Measurements from ENCODE around the gene PTH1R. TPM values are rescaled to one million over a fixed set of nuclear protein-coding genes. Genes with fewer than 3 reads are reported as not detected.

PTH1R gene
- total RNA-seq, 2 donors from 2014 or later, result 0.69 to 4.8 TPM

- peaks cover 18% of the 10 kb centered on the region for H3K9me3 Mint-ChIP-seq
- peaks cover 54% of the 10 kb centered on the region for H3K36me3 Mint-ChIP-seq (ENCODE audit: low read depth)
- peaks cover 62% of the 10 kb centered on the region for H3K36me3 ChIP-seq (ENCODE audit: control insufficient read depth, insufficient read depth, low read length)
- no peaks in the 10 kb centered on the region for H3K27me3 Mint-ChIP-seq (ENCODE audit: insufficient read depth)
- H3K9me3 ChIP-seq (ENCODE audit: control insufficient read depth, low read length), result peaks cover 23% of the 10 kb centered on the region
- TF ChIP-seq CTCF (conservative IDR thresholded peaks at IDR 0.05), result no peak
- no peak overlapping the region for H3K27ac ChIP-seq (ENCODE audit: low read depth, low read length)
- no peaks in the 10 kb centered on the region for H3K4me1 ChIP-seq (ENCODE audit: control insufficient read depth, insufficient read depth, low read length)
- H3K4me3 Mint-ChIP-seq, result no peak overlapping the region
- no peak overlapping the region for H3K27ac Mint-ChIP-seq
- no peak overlapping the region for H3K9ac ChIP-seq (ENCODE audit: extremely low read depth, low read length, poor library complexity, severe bottlenecking)
- DNase-seq, result no peak
- H3K27me3 ChIP-seq (ENCODE audit: control insufficient read depth, insufficient read depth, low read length, poor library complexity, severe bottlenecking), result no peaks in the 10 kb centered on the region
- WGBS, 2 experiments (ENCODE audit: insufficient coverage in 1 of 2, insufficient read length in 1 of 2), result 93 to 100% methylated on average over 2 to 3 of the region's 3 CpGs
- no peak overlapping the region for H3K4me3 ChIP-seq (ENCODE audit: low read length)
- H3K4me1 Mint-ChIP-seq, result no peaks in the 10 kb centered on the region
These were observed 39.3 kb downstream of the PTH1R start for GRCh38 chr3:46916799-46917198.

GRCh38 chr3:46917257-46917656 lies 39.7 kb downstream of the PTH1R start:
- peaks cover 18% of the 10 kb centered on the region for H3K9me3 Mint-ChIP-seq
- Histone ChIP-seq H3K9me3 (ENCODE audit: control insufficient read depth, low read length) (peaks cover 23% of the 10 kb centered on the region), H3K36me3 (ENCODE audit: control insufficient read depth, insufficient read depth, low read length) (peaks cover 66% of the 10 kb centered on the region), H3K27me3 (ENCODE audit: control insufficient read depth, insufficient read depth, low read length, poor library complexity, severe bottlenecking) (no peaks in the 10 kb centered on the region), H3K4me1 (ENCODE audit: control insufficient read depth, insufficient read depth, low read length) (no peaks in the 10 kb centered on the region), H3K4me3 (ENCODE audit: low read length) (no peak overlapping the region), H3K27ac (ENCODE audit: low read depth, low read length) (no peak overlapping the region), H3K9ac (ENCODE audit: extremely low read depth, low read length, poor library complexity, severe bottlenecking) (no peak overlapping the region)
- no peak for TF ChIP-seq CTCF (conservative IDR thresholded peaks at IDR 0.05)
- H3K4me1 Mint-ChIP-seq, result no peaks in the 10 kb centered on the region
- H3K4me3 Mint-ChIP-seq, result no peak overlapping the region
- DNase-seq, result no peak
- no peak overlapping the region for H3K27ac Mint-ChIP-seq
- WGBS, 2 experiments (ENCODE audit: insufficient coverage in 1 of 2, insufficient read length in 1 of 2), result 94 to 100% methylated on average over 1 to 3 of the region's 3 CpGs
- H3K36me3 Mint-ChIP-seq (ENCODE audit: low read depth), result peaks cover 55% of the 10 kb centered on the region
- H3K27me3 Mint-ChIP-seq (ENCODE audit: insufficient read depth), result no peaks in the 10 kb centered on the region

- H3K4me1 ChIP-seq (ENCODE audit: control insufficient read depth, insufficient read depth, low read length), result no peaks in the 10 kb centered on the region
- Mint-ChIP-seq H3K27ac (no peak overlapping the region), H3K36me3 (ENCODE audit: low read depth) (peaks cover 58% of the 10 kb centered on the region), H3K9me3 (peaks cover 18% of the 10 kb centered on the region), H3K4me1 (no peaks in the 10 kb centered on the region), H3K27me3 (ENCODE audit: insufficient read depth) (no peaks in the 10 kb centered on the region), H3K4me3 (no peak overlapping the region)
- no peak overlapping the region for H3K4me3 ChIP-seq (ENCODE audit: low read length)
- TF ChIP-seq CTCF (conservative IDR thresholded peaks at IDR 0.05), result no peak
- H3K9me3 ChIP-seq (ENCODE audit: control insufficient read depth, low read length), result peaks cover 23% of the 10 kb centered on the region
- no peaks in the 10 kb centered on the region for H3K27me3 ChIP-seq (ENCODE audit: control insufficient read depth, insufficient read depth, low read length, poor library complexity, severe bottlenecking)
- 100% methylated on average over 1 of the region's 1 CpG; no CpG with 5 or more reads in 1 of the 2 experiments for WGBS, 2 experiments (ENCODE audit: insufficient coverage in 1 of 2, insufficient read length in 1 of 2)
- H3K9ac ChIP-seq (ENCODE audit: extremely low read depth, low read length, poor library complexity, severe bottlenecking), result no peak overlapping the region
- peaks cover 76% of the 10 kb centered on the region for H3K36me3 ChIP-seq (ENCODE audit: control insufficient read depth, insufficient read depth, low read length)
- no peak overlapping the region for H3K27ac ChIP-seq (ENCODE audit: low read depth, low read length)
- no peak for DNase-seq
These were observed 40.7 kb downstream of the PTH1R start for GRCh38 chr3:46918202-46918601.
